Glutamatergic neuron (in vitro differentiated cells): ENCODE data around the gene TICAM2. TPM values are rescaled to one million over a fixed set of nuclear protein-coding genes. Genes with fewer than 3 reads are reported as not detected.

ENCODE experiments used
- DNase-seq: peaks from one replicate; pipeline ENCODE4 v3.0.0; 2022
- H3K27ac Mint-ChIP-seq: one replicate; pipeline ENCODE4 v1.8.0; 2020; ENCODE audit warnings: mild to moderate bottlenecking, mixed read lengths, inconsistent platforms; ENCODE audit not compliant: unreplicated experiment
- H3K27me3 Mint-ChIP-seq: one replicate; pipeline ENCODE4 v1.8.0; 2020; ENCODE audit warnings: mild to moderate bottlenecking, moderate library complexity, mixed read lengths, inconsistent platforms; ENCODE audit not compliant: unreplicated experiment
- H3K36me3 Mint-ChIP-seq: one replicate; pipeline ENCODE4 v1.8.0; 2020; ENCODE audit warnings: mild to moderate bottlenecking, mixed read lengths, inconsistent platforms; ENCODE audit not compliant: unreplicated experiment
- H3K4me1 Mint-ChIP-seq: one replicate; pipeline ENCODE4 v1.8.0; 2020; ENCODE audit warnings: mild to moderate bottlenecking, low read depth, mixed read lengths, inconsistent platforms; ENCODE audit not compliant: unreplicated experiment
- H3K4me3 Mint-ChIP-seq: one replicate; pipeline ENCODE4 v1.8.0; 2020; ENCODE audit warnings: mild to moderate bottlenecking, mixed read lengths, inconsistent platforms; ENCODE audit not compliant: unreplicated experiment
- H3K9me3 Mint-ChIP-seq: one replicate; pipeline ENCODE4 v1.8.0; 2020; ENCODE audit warnings: mild to moderate bottlenecking, moderate library complexity, mixed read lengths, inconsistent platforms; ENCODE audit not compliant: unreplicated experiment
- total RNA-seq: library from RNA; stranded (reverse); fragmentation: NEBNext Ultra II Directional; extraction: Animal tissue kit (Norgen Biotek cat#: 25700); gene quantifications from one replicate; pipeline ENCODE4 v1.2.1, GENCODE V29; 2021; ENCODE audit not compliant: unreplicated experiment
- TF ChIP-seq, protein P1 (sequence below): fragments of 200-600 bp; sonication (generic); IDR thresholded peaks from one replicate; pipeline ENCODE4 v1.5.0; 2021; ENCODE audit not compliant: partially characterized antibody, unreplicated experiment

Gene TICAM2
- total RNA-seq, 1 donor from 2014 or later, result 0.42 TPM

GRCh38 chr5:115641948-115642347 is 39.7 kb upstream of the TICAM2 start:
- no peak for DNase-seq
- no peak overlapping the region for H3K4me3 Mint-ChIP-seq
- TF ChIP-seq, protein P1, sequence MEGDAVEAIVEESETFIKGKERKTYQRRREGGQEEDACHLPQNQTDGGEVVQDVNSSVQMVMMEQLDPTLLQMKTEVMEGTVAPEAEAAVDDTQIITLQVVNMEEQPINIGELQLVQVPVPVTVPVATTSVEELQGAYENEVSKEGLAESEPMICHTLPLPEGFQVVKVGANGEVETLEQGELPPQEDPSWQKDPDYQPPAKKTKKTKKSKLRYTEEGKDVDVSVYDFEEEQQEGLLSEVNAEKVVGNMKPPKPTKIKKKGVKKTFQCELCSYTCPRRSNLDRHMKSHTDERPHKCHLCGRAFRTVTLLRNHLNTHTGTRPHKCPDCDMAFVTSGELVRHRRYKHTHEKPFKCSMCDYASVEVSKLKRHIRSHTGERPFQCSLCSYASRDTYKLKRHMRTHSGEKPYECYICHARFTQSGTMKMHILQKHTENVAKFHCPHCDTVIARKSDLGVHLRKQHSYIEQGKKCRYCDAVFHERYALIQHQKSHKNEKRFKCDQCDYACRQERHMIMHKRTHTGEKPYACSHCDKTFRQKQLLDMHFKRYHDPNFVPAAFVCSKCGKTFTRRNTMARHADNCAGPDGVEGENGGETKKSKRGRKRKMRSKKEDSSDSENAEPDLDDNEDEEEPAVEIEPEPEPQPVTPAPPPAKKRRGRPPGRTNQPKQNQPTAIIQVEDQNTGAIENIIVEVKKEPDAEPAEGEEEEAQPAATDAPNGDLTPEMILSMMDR, result no peak
- H3K27me3 Mint-ChIP-seq, result peaks cover 7% of the 10 kb centered on the region
- H3K4me1 Mint-ChIP-seq, result peaks cover 14% of the 10 kb centered on the region
- no peaks in the 10 kb centered on the region for H3K36me3 Mint-ChIP-seq
- no peak overlapping the region for H3K27ac Mint-ChIP-seq
- H3K9me3 Mint-ChIP-seq, result peaks cover 3% of the 10 kb centered on the region

DNA sequence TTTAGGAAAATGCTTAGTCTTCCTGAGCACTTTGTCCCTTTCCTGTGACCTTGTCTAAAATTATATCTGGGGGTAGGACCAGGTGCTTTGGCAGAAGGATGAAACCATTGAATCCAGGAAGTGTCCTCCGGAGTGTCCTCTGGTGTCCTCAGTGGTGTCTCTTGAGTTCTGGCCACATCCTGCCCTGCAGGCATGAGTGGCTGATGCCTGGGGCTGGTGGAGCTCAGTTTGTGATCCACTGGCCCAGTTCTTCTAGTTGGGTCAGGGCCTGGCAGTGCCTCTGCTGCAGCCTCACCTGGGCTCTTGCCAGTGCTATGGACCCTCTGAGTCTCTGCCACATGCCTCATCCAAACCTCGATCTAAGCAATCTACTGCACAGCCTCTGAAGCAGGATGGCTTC is 38.0 kb upstream of the TICAM2 start:
- Mint-ChIP-seq H3K27ac (no peak overlapping the region), H3K36me3 (no peaks in the 10 kb centered on the region), H3K4me1 (peaks cover 22% of the 10 kb centered on the region), H3K27me3 (peaks cover 7% of the 10 kb centered on the region), H3K9me3 (peaks cover 3% of the 10 kb centered on the region), H3K4me3 (no peak overlapping the region)
- DNase-seq, result no peak
- TF ChIP-seq, protein P1, result no peak

DNA sequence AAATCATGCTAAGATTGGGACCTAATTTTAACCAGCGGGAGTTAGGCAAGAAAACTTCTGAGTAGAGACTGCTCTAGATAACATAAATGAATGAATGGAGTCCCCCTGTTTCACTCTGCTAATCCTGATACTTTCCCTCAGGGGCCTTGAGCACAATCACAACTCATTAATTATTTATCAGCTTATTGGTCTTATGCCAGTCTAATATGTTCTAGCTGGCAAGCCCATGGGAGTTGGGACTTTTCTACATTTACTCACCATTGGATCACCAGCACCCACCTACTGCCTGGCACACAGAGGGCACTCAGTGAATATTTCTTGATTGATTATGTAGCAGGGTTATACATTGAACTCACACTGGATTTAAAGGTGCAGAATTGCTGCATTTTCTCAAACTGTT is 37.1 kb upstream of the TICAM2 start:
- H3K36me3 Mint-ChIP-seq, result no peaks in the 10 kb centered on the region
- H3K27me3 Mint-ChIP-seq, result peaks cover 3% of the 10 kb centered on the region
- peaks cover 23% of the 10 kb centered on the region for H3K4me1 Mint-ChIP-seq
- peak overlapping the region; percentile 31 for H3K27ac Mint-ChIP-seq
- TF ChIP-seq, protein P1, result no peak
- H3K4me3 Mint-ChIP-seq, result peak overlapping the region; percentile 27
- no peak for DNase-seq
- H3K9me3 Mint-ChIP-seq, result peaks cover 3% of the 10 kb centered on the region

- no peak overlapping the region for H3K4me3 Mint-ChIP-seq
- TF ChIP-seq, protein P1, result no peak
- no peaks in the 10 kb centered on the region for H3K36me3 Mint-ChIP-seq
- no peak overlapping the region for H3K27ac Mint-ChIP-seq
- peaks cover 3% of the 10 kb centered on the region for H3K27me3 Mint-ChIP-seq
- peaks cover 3% of the 10 kb centered on the region for H3K9me3 Mint-ChIP-seq
- H3K4me1 Mint-ChIP-seq, result peaks cover 23% of the 10 kb centered on the region
- DNase-seq, result no peak
Measured at GRCh38 chr5:115637507-115637906, 35.2 kb upstream of the TICAM2 start.

DNA sequence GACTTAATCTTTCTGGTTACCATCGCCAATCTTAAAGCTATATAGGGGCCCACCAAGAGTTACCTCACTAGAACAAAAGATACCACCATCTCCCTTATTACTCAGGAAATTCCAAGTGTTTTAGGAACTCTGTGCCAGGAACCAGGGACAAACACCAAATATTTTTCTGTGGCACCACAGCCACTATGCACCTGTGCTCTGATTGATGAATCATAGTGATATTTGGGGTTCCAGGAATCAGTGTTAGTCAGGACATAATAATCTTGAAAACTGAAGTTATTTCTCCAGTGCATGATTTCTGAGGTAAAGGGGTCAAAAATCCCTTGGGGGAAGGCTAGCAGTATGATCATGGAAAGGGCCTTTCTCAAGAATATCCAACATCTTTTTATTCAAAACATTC is 33.7 kb upstream of the TICAM2 start:
- Mint-ChIP-seq H3K36me3 (no peaks in the 10 kb centered on the region), H3K4me3 (no peak overlapping the region), H3K27ac (no peak overlapping the region), H3K9me3 (peaks cover 3% of the 10 kb centered on the region), H3K4me1 (peaks cover 23% of the 10 kb centered on the region), H3K27me3 (peaks cover 3% of the 10 kb centered on the region)
- no peak for DNase-seq
- TF ChIP-seq, protein P1, result no peak
